HUES48 (cell line): ENCODE data around the gene KRTAP5-9.
"Not testable (repeated sequence)": the region's sequence is repeated elsewhere in the genome, so short reads cannot be mapped to it uniquely, and the experiment has no call there.

ENCODE experiments used
- H3K27ac ChIP-seq: one replicate; pipeline ENCODE4 v1.7.0; 2013; ENCODE audit warnings: low read depth, low read length, inconsistent platforms
- H3K27me3 ChIP-seq: 2 replicates; pipeline ENCODE4 v1.6.1; 2013; ENCODE audit warnings: mild to moderate bottlenecking, low read length; ENCODE audit not compliant: control insufficient read depth, insufficient read depth
- H3K36me3 ChIP-seq: 2 replicates; pipeline ENCODE4 v1.6.1; 2013; ENCODE audit warnings: low read length; ENCODE audit not compliant: control insufficient read depth, insufficient read depth
- H3K4me1 ChIP-seq: 2 replicates; pipeline ENCODE4 v1.6.1; 2013; ENCODE audit warnings: mild to moderate bottlenecking, low read length; ENCODE audit not compliant: control insufficient read depth, insufficient read depth
- H3K4me3 ChIP-seq: 2 replicates; pipeline ENCODE4 v1.5.1; 2013; ENCODE audit warnings: mild to moderate bottlenecking, low read depth, low read length
- H3K9ac ChIP-seq: 2 replicates; pipeline ENCODE4 v1.6.1; 2013; ENCODE audit warnings: mild to moderate bottlenecking, low read depth, low read length, moderate library complexity
- H3K9me3 ChIP-seq: 2 replicates; pipeline ENCODE4 v1.6.1; 2013; ENCODE audit warnings: low read length; ENCODE audit not compliant: control insufficient read depth, insufficient read depth

KRTAP5-9 gene

GRCh38 chr11:71535825-71536224 lies 12.4 kb upstream of the KRTAP5-9 start:
- H3K27me3 ChIP-seq = no peaks in the 10 kb centered on the region
- H3K36me3 ChIP-seq = no peaks in the 10 kb centered on the region
- H3K9ac ChIP-seq = no peak overlapping the region
- no peaks in the 10 kb centered on the region for H3K4me1 ChIP-seq
- H3K27ac ChIP-seq = no peak overlapping the region
- H3K9me3 ChIP-seq = no peaks in the 10 kb centered on the region
- H3K4me3 ChIP-seq = no peak overlapping the region

DNA sequence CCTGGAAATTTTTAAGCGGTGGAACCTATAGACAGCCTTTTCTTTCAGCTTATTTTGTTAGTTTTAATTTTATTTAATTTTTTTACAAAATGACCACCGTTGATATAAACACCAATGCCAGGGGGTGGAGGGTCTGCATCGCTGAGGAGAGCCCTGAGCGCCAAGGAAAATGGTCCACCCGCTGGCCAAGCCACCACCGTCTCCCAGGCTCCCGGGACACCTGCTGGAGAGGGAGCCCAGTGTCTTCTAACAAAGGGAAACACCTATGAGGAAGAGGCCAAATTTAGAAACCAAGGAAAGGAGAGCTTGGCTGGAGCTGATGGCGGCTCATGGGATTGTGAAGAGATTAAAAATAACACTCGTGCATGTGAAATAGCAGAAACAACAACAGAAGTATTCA lies 10.7 kb upstream of the KRTAP5-9 start:
- no peaks in the 10 kb centered on the region for H3K9me3 ChIP-seq
- H3K27me3 ChIP-seq = no peaks in the 10 kb centered on the region
- no peak overlapping the region for H3K27ac ChIP-seq
- H3K9ac ChIP-seq = no peak overlapping the region
- no peaks in the 10 kb centered on the region for H3K4me1 ChIP-seq
- no peaks in the 10 kb centered on the region for H3K36me3 ChIP-seq
- no peak overlapping the region for H3K4me3 ChIP-seq

- not testable (repeated sequence) for H3K27me3 ChIP-seq, H3K4me3 ChIP-seq
Measured at GRCh38 chr11:71537977-71538665, 10.1 kb upstream of the KRTAP5-9 start, which contains the start of gene KRTAP5-8. Gene KRTAP5-8, plus strand, starts transcription at chr11:71538025. Its CDS starts 31 bp downstream, at chr11:71538056.

GRCh38 chr11:71538666-71538990 lies 9.6 kb upstream of the KRTAP5-9 start:
- H3K9me3 ChIP-seq = no peaks in the 10 kb centered on the region
- no peak overlapping the region for H3K9ac ChIP-seq
- H3K4me1 ChIP-seq = no peaks in the 10 kb centered on the region
- H3K4me3 ChIP-seq = no peak overlapping the region
- H3K36me3 ChIP-seq = no peaks in the 10 kb centered on the region
- no peak overlapping the region for H3K27ac ChIP-seq
- H3K27me3 ChIP-seq = no peaks in the 10 kb centered on the region

More at GRCh38 chr11:71537977-71538665, 10.1 kb upstream of the KRTAP5-9 start, which contains the start of gene KRTAP5-8:
- not testable (repeated sequence) for H3K9ac ChIP-seq, H3K36me3 ChIP-seq, H3K27ac ChIP-seq, H3K9me3 ChIP-seq, H3K4me1 ChIP-seq

GRCh38 chr11:71539017-71539416 lies 9.2 kb upstream of the KRTAP5-9 start:
- Histone ChIP-seq H3K4me3 (no peak overlapping the region), H3K36me3 (no peaks in the 10 kb centered on the region), H3K9me3 (no peaks in the 10 kb centered on the region), H3K4me1 (no peaks in the 10 kb centered on the region), H3K27ac (no peak overlapping the region), H3K27me3 (no peaks in the 10 kb centered on the region), H3K9ac (no peak overlapping the region)

- not testable (repeated sequence) for H3K4me1 ChIP-seq, H3K9me3 ChIP-seq, H3K36me3 ChIP-seq, H3K27ac ChIP-seq, H3K4me3 ChIP-seq, H3K27me3 ChIP-seq, H3K9ac ChIP-seq
Measured at GRCh38 chr11:71539971-71540370, 8.2 kb upstream of the KRTAP5-9 start.

GRCh38 chr11:71540521-71541304 lies 7.5 kb upstream of the KRTAP5-9 start:
- H3K9me3 ChIP-seq, H3K27ac ChIP-seq, H3K27me3 ChIP-seq, H3K4me1 ChIP-seq, H3K4me3 ChIP-seq, H3K9ac ChIP-seq, H3K36me3 ChIP-seq: not testable (repeated sequence)

DNA sequence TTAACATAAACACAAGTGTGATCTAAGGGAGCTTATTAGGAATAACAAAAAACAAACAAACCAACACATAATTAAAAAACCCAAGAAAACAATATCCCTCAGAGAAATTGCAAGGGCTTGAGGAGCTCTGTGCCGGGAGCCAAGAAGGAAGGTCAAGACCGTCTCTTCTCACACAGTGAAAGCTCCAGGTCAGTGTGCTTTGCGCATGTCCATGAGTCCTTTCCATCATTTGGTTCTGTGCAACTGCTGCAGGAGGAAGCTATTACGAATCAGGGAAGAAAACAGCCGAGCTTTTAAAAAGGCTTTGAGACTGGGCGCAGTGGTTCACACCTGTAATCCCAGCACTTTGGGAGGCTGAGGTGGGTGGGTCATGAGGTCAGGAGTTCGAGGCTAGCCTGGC lies 5.8 kb upstream of the KRTAP5-9 start:
- H3K4me3 ChIP-seq = no peak overlapping the region
- H3K27ac ChIP-seq = no peak overlapping the region
- no peak overlapping the region for H3K9ac ChIP-seq
- H3K4me1 ChIP-seq = peaks cover 6% of the 10 kb centered on the region; the same call in 1 of the 2 replicates
- 0 out of 2 replicates have a peak, but pooled peaks cover 3% of the 10 kb centered on the region for H3K9me3 ChIP-seq
- H3K36me3 ChIP-seq = no peaks in the 10 kb centered on the region
- no peaks in the 10 kb centered on the region for H3K27me3 ChIP-seq

DNA sequence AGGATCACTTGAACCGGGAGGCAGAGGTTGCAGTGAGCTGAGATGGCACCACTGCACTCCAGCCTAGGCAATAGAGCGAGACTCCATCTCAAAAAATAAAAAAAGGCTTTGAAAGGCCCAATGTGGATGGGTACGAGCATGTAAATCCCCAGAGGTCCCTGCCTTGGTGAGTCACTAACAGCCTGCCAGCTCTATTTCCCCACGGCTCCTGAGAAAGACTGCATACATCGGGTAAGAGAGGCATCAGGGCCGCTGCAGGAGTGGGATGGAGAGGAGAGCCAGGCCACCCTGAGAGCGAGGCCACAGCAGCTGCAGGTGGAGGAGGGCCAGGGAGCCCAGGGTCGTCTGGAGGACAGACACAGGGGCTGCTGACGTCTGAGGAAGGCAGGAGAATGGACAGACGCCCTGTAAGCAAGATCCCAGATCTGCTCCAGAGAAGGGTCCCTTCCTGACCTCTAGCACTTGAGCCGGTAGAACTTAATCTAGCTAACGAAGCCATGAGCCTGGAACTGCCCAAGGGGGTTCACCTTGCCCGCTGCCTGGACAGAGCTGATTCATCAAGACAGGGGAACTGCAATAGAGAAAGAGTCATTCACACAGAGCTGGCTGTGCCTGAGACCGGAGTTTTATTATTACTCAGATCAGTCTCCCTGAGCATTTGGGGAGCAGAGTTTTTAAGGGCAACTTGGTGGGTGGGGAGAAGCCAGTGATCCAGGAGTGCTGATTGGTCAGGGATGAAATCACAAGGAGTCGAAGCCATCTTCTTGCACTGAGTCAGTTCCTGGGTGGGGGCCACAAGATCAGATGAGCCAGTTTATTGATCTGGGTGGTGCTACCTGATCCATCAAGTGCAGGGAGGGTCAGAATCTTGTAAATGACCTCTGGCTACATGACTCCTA lies 5.1 kb upstream of the KRTAP5-9 start:
- no peak overlapping the region for H3K9ac ChIP-seq
- H3K9me3 ChIP-seq = 0 out of 2 replicates have a peak, but pooled peaks cover 3% of the 10 kb centered on the region
- no peaks in the 10 kb centered on the region for H3K36me3 ChIP-seq
- no peak overlapping the region for H3K27ac ChIP-seq
- no peak overlapping the region for H3K4me3 ChIP-seq
- peaks cover 6% of the 10 kb centered on the region; the same call in 1 of the 2 replicates for H3K4me1 ChIP-seq
- no peaks in the 10 kb centered on the region for H3K27me3 ChIP-seq

GRCh38 chr11:71543866-71544265 lies 4.4 kb upstream of the KRTAP5-9 start:
- H3K27ac ChIP-seq = no peak overlapping the region
- no peaks in the 10 kb centered on the region for H3K36me3 ChIP-seq
- 0 out of 2 replicates have a peak, but pooled peaks cover 3% of the 10 kb centered on the region for H3K9me3 ChIP-seq
- no peak overlapping the region for H3K9ac ChIP-seq
- no peaks in the 10 kb centered on the region for H3K27me3 ChIP-seq
- no peak overlapping the region for H3K4me3 ChIP-seq
- peaks cover 6% of the 10 kb centered on the region; the same call in 1 of the 2 replicates for H3K4me1 ChIP-seq
